ENCODE results near the gene LRMDA.
"Not testable (repeated sequence)": the region's sequence is repeated elsewhere in the genome, so short reads cannot be mapped to it uniquely, and the experiment has no call there.

Gene LRMDA

GRCh38 chr10:75513292-75513885 is 82.0 kb downstream of the LRMDA start:
- H3K4me1 ChIP-seq (ENCODE audit: control insufficient read depth, low read depth, low read length), result no peaks in the 10 kb centered on the region
- H3K56ac ChIP-seq (ENCODE audit: low read length), result no peak overlapping the region
- H4K8ac ChIP-seq (ENCODE audit: low read depth, low read length), result no peak overlapping the region
- no peak overlapping the region for H3K4ac ChIP-seq (ENCODE audit: low read depth, low read length)
- WGBS (ENCODE audit: extremely low coverage, insufficient coverage, low lambda C conversion rate), result no CpG with 5 or more reads among the region's 8 CpGs
- H3K23ac ChIP-seq (ENCODE audit: low read length), result no peak overlapping the region
- H3K79me1 ChIP-seq (ENCODE audit: low read length), result no peaks in the 10 kb centered on the region
- H2AK5ac ChIP-seq (ENCODE audit: low read length), result no peak overlapping the region
- H2BK15ac ChIP-seq (replicated peaks; ENCODE audit: low read depth), result no peak overlapping the region
- no peak overlapping the region for H3K18ac ChIP-seq (ENCODE audit: low read length)
- no peak overlapping the region for H3K9ac ChIP-seq (ENCODE audit: low read length)
- no peak overlapping the region for H3K4me3 ChIP-seq (ENCODE audit: low read length)
- H3K79me2 ChIP-seq (ENCODE audit: control insufficient read depth, insufficient read depth, low read length), result no peaks in the 10 kb centered on the region
- H3K36me3 ChIP-seq (ENCODE audit: control insufficient read depth, insufficient read depth, low read length), result no peaks in the 10 kb centered on the region
- H4K5ac ChIP-seq (ENCODE audit: low read length), result no peak overlapping the region
- no peaks in the 10 kb centered on the region for H3K27me3 ChIP-seq (ENCODE audit: insufficient read depth, low read length, poor library complexity)
- H2BK5ac ChIP-seq (ENCODE audit: low read length), result no peak overlapping the region
- H2BK120ac ChIP-seq (ENCODE audit: low read depth, low read length), result no peak overlapping the region
- H3K4me2 ChIP-seq (ENCODE audit: low read length), result no peak overlapping the region
- no peak overlapping the region for H3K27ac ChIP-seq (ENCODE audit: low read depth, low read length)
- no peak for DNase-seq

GRCh38 chr10:75514830-75515229 is 83.4 kb downstream of the LRMDA start:
- Histone ChIP-seq H3K36me3 (ENCODE audit: control insufficient read depth, insufficient read depth, low read length) (no peaks in the 10 kb centered on the region), H3K23ac (ENCODE audit: low read length) (no peak overlapping the region), H2BK120ac (ENCODE audit: low read depth, low read length) (no peak overlapping the region), H3K9ac (ENCODE audit: low read length) (no peak overlapping the region), H3K27me3 (ENCODE audit: insufficient read depth, low read length, poor library complexity) (no peaks in the 10 kb centered on the region), H3K27ac (ENCODE audit: low read depth, low read length) (no peak overlapping the region), H2AK5ac (ENCODE audit: low read length) (no peak overlapping the region), H4K5ac (ENCODE audit: low read length) (no peak overlapping the region), H2BK15ac (replicated peaks; ENCODE audit: low read depth) (no peak overlapping the region), H3K79me2 (ENCODE audit: control insufficient read depth, insufficient read depth, low read length) (no peaks in the 10 kb centered on the region), H4K8ac (ENCODE audit: low read depth, low read length) (no peak overlapping the region), H3K4me1 (ENCODE audit: control insufficient read depth, low read depth, low read length) (no peaks in the 10 kb centered on the region), H3K79me1 (ENCODE audit: low read length) (no peaks in the 10 kb centered on the region), H3K4me3 (ENCODE audit: low read length) (no peak overlapping the region), H3K4me2 (ENCODE audit: low read length) (no peak overlapping the region), H2BK5ac (ENCODE audit: low read length) (no peak overlapping the region), H3K56ac (ENCODE audit: low read length) (no peak overlapping the region), H3K18ac (ENCODE audit: low read length) (no peak overlapping the region), H3K4ac (ENCODE audit: low read depth, low read length) (no peak overlapping the region)
- no CpG with 5 or more reads among the region's 3 CpGs for WGBS (ENCODE audit: extremely low coverage, insufficient coverage, low lambda C conversion rate)
- DNase-seq, result no peak

DNA sequence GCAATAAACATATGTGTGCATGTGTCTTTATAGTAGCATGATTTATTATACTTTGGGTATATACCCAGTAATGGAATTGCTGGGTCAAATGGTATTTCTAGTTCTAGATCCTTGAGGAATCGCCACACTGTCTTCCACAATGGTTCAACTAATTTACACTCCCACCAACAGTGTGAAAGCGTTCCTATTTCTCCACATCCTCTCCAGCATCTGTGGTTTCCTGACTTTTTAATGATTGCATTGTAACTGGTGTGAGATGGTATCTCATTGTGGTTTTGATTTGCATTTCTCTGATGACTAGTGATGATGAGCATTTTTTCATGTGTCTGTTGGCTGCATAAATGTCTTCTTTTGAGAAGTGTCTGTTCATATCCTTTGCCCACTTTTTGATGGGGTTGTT is 84.7 kb downstream of the LRMDA start:
- not testable (repeated sequence) for H3K27me3 ChIP-seq (ENCODE audit: insufficient read depth, low read length, poor library complexity); H2BK120ac ChIP-seq (ENCODE audit: low read depth, low read length); H3K4ac ChIP-seq (ENCODE audit: low read depth, low read length); H4K5ac ChIP-seq (ENCODE audit: low read length); H3K36me3 ChIP-seq (ENCODE audit: control insufficient read depth, insufficient read depth, low read length); H3K4me3 ChIP-seq (ENCODE audit: low read length); H2BK15ac ChIP-seq (replicated peaks; ENCODE audit: low read depth); H3K4me2 ChIP-seq (ENCODE audit: low read length); H2AK5ac ChIP-seq (ENCODE audit: low read length); H3K23ac ChIP-seq (ENCODE audit: low read length); H3K79me2 ChIP-seq (ENCODE audit: control insufficient read depth, insufficient read depth, low read length); H3K56ac ChIP-seq (ENCODE audit: low read length); H3K79me1 ChIP-seq (ENCODE audit: low read length); DNase-seq; H3K27ac ChIP-seq (ENCODE audit: low read depth, low read length); H2BK5ac ChIP-seq (ENCODE audit: low read length); H3K9ac ChIP-seq (ENCODE audit: low read length); H4K8ac ChIP-seq (ENCODE audit: low read depth, low read length); H3K18ac ChIP-seq (ENCODE audit: low read length); H3K4me1 ChIP-seq (ENCODE audit: control insufficient read depth, low read depth, low read length)
- WGBS (ENCODE audit: extremely low coverage, insufficient coverage, low lambda C conversion rate), result no CpG with 5 or more reads among the region's 2 CpGs

DNA sequence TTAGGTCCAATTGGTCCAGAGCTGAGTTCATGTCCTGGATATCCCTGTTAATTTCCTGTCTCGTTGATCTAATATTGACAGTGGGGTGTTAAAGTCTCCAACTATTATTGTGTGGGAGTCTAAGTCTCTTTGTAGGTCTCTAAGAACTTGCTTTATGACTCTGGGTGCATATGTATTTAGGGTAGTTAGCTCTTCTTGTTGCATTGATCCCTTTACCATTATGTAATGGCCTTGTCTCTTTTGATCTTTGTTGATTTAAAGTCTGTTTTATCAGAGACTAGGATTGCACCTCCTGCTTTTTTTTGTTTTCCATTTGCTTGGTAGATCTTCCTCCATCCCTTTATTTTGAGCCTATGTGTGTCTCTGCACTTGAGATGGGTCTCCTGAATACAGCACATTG is 87.8 kb downstream of the LRMDA start:
- not testable (repeated sequence) for H2BK5ac ChIP-seq (ENCODE audit: low read length); H3K27me3 ChIP-seq (ENCODE audit: insufficient read depth, low read length, poor library complexity); H3K4me1 ChIP-seq (ENCODE audit: control insufficient read depth, low read depth, low read length); H3K27ac ChIP-seq (ENCODE audit: low read depth, low read length); H3K18ac ChIP-seq (ENCODE audit: low read length); H4K5ac ChIP-seq (ENCODE audit: low read length); H2AK5ac ChIP-seq (ENCODE audit: low read length); H4K8ac ChIP-seq (ENCODE audit: low read depth, low read length); H3K79me2 ChIP-seq (ENCODE audit: control insufficient read depth, insufficient read depth, low read length); H3K4me2 ChIP-seq (ENCODE audit: low read length); H3K36me3 ChIP-seq (ENCODE audit: control insufficient read depth, insufficient read depth, low read length); H3K9ac ChIP-seq (ENCODE audit: low read length); H3K23ac ChIP-seq (ENCODE audit: low read length); H3K4ac ChIP-seq (ENCODE audit: low read depth, low read length); H3K79me1 ChIP-seq (ENCODE audit: low read length); H2BK15ac ChIP-seq (replicated peaks; ENCODE audit: low read depth); H3K4me3 ChIP-seq (ENCODE audit: low read length); H3K56ac ChIP-seq (ENCODE audit: low read length); H2BK120ac ChIP-seq (ENCODE audit: low read depth, low read length); DNase-seq
- no CpG with 5 or more reads among the region's 1 CpG for WGBS (ENCODE audit: extremely low coverage, insufficient coverage, low lambda C conversion rate)

DNA sequence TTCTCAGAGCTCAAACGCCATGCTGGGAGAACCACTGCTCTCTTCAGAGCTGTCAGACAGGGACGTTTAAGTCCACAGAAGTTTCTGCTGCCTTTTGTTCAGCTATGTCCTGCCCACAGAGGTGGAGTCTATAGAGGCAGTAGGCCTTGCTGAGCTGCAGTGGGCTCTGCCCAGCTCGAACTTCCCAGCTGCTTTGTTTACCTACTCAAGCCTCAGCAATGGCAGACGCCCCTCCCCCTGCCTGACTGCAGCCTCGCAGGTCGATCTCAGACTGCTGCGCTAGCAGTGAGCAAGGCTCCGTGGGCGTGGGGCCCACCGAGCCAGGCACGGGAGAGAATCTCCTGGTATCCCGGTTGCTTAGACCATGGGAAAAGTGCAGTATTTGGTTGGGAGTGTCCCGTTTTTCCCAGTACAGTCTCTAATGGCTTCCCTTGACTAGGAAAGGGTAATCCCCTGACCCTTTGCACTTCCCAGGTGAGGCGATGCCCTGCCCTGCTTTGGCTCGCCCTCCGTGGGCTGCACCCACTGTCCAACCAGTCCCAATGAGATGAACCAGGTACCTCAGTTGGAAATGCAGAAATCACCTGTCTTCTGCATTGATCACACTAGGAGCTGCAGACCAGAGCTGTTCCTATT is 89.9 kb downstream of the LRMDA start:
- H3K4me2 ChIP-seq (ENCODE audit: low read length); H4K8ac ChIP-seq (ENCODE audit: low read depth, low read length); H3K18ac ChIP-seq (ENCODE audit: low read length); H2BK120ac ChIP-seq (ENCODE audit: low read depth, low read length); H3K27me3 ChIP-seq (ENCODE audit: insufficient read depth, low read length, poor library complexity); H2BK5ac ChIP-seq (ENCODE audit: low read length); H3K79me1 ChIP-seq (ENCODE audit: low read length); H3K79me2 ChIP-seq (ENCODE audit: control insufficient read depth, insufficient read depth, low read length); H3K4me1 ChIP-seq (ENCODE audit: control insufficient read depth, low read depth, low read length); H4K5ac ChIP-seq (ENCODE audit: low read length); H3K27ac ChIP-seq (ENCODE audit: low read depth, low read length); H3K4me3 ChIP-seq (ENCODE audit: low read length); H3K9ac ChIP-seq (ENCODE audit: low read length); H3K36me3 ChIP-seq (ENCODE audit: control insufficient read depth, insufficient read depth, low read length); H3K4ac ChIP-seq (ENCODE audit: low read depth, low read length); H3K23ac ChIP-seq (ENCODE audit: low read length); H2BK15ac ChIP-seq (replicated peaks; ENCODE audit: low read depth); H3K56ac ChIP-seq (ENCODE audit: low read length); H2AK5ac ChIP-seq (ENCODE audit: low read length): not testable (repeated sequence)
- DNase-seq, result peak; percentile 35
- no CpG with 5 or more reads among the region's 16 CpGs for WGBS (ENCODE audit: extremely low coverage, insufficient coverage, low lambda C conversion rate)

DNA sequence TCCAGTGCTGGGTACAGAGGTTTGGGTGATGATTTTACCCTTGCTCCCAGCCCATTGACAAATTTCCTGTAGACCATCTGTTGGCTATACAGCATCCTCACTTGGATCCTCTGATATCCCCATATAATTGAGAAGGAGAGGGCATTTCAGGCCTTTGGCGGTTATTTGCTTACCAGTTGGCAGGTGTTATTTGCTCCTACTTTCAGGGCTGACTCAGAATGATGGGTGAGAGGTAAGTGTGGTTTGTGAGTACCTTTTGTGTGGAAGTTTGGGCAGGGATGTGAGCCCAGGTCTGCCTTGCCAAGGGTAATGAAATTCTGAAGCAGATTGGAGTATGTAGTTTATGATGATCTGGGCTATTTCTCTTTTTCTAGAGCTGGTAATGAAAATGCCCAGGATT is 93.6 kb downstream of the LRMDA start:
- Histone ChIP-seq H3K56ac (ENCODE audit: low read length) (no peak overlapping the region), H3K27me3 (ENCODE audit: insufficient read depth, low read length, poor library complexity) (no peaks in the 10 kb centered on the region), H3K18ac (ENCODE audit: low read length) (no peak overlapping the region), H3K4me3 (ENCODE audit: low read length) (no peak overlapping the region), H3K4me2 (ENCODE audit: low read length) (no peak overlapping the region), H3K79me1 (ENCODE audit: low read length) (no peaks in the 10 kb centered on the region), H2BK5ac (ENCODE audit: low read length) (no peak overlapping the region), H2BK15ac (replicated peaks; ENCODE audit: low read depth) (no peak overlapping the region), H3K79me2 (ENCODE audit: control insufficient read depth, insufficient read depth, low read length) (no peaks in the 10 kb centered on the region), H3K36me3 (ENCODE audit: control insufficient read depth, insufficient read depth, low read length) (no peaks in the 10 kb centered on the region), H3K9ac (ENCODE audit: low read length) (no peak overlapping the region), H3K4me1 (ENCODE audit: control insufficient read depth, low read depth, low read length) (no peaks in the 10 kb centered on the region), H2AK5ac (ENCODE audit: low read length) (no peak overlapping the region), H3K4ac (ENCODE audit: low read depth, low read length) (no peak overlapping the region), H4K5ac (ENCODE audit: low read length) (no peak overlapping the region), H3K23ac (ENCODE audit: low read length) (no peak overlapping the region), H3K27ac (ENCODE audit: low read depth, low read length) (no peak overlapping the region), H2BK120ac (ENCODE audit: low read depth, low read length) (no peak overlapping the region), H4K8ac (ENCODE audit: low read depth, low read length) (no peak overlapping the region)
- DNase-seq, result no peak
- no CpG with 5 or more reads among the region's 1 CpG for WGBS (ENCODE audit: extremely low coverage, insufficient coverage, low lambda C conversion rate)
